ENCODE results near the gene CTIF.

Gene CTIF

DNA sequence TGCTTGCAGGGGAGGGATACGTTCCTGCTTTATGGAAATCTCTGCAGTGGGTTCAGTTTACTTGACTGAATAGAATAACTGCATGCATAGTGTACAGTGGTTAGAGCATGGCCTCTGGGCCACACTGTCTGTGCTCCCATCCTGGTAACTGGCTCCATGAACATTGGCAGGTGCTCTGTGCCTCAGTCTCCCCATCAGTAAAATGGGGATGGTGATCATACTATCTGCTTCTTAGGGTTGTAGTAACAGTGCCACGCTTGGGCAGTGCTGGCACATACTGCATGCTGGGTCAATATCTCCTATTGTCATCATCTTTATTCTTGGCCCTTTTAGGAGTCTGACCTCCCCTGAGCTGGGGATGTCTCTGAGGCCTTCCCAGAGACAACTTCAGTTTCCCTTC lies 117.3 kb downstream of the CTIF start:
- no peak for TF ChIP-seq CTCF (IDR thresholded peaks at IDR 0.05; ENCODE audit: insufficient read depth, missing control alignments)
- DNase-seq (ENCODE audit: insufficient read length, low spot score) (no peak), FAIRE-seq (no peak)

DNA sequence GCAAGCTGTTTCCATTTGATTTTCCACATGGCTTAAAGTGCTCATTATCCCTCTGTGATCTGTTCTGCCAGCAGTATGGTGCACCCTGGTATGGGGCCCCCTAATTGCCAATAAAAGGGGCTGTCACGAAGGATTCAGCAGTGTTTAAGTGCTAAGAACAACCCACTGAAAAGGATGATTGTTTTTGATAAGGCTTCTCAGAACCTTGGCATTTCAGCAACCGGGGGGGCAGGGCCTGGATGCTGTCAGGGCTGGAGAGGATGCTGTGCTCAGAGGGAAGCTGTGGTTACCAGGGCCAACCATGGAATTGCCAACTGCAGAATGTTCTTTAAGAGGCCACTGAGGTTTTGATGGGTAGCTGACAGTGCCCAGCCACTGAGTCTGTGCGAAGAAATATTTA lies 117.8 kb downstream of the CTIF start:
- no peak for FAIRE-seq

GRCh38 chr18:48657447-48658120 lies 118.8 kb downstream of the CTIF start:
- no peak for FAIRE-seq
- no peak for TF ChIP-seq CTCF (IDR thresholded peaks at IDR 0.05; ENCODE audit: insufficient read depth, missing control alignments)
- no peak for DNase-seq (ENCODE audit: insufficient read length, low spot score)

More for the DNA sequence above, 117.8 kb downstream of the CTIF start:
- TF ChIP-seq CTCF (IDR thresholded peaks at IDR 0.05; ENCODE audit: insufficient read depth, missing control alignments) = no peak
- DNase-seq (ENCODE audit: insufficient read length, low spot score) = no peak

- DNase-seq (ENCODE audit: insufficient read length, low spot score) = no peak
- no peak for TF ChIP-seq CTCF (IDR thresholded peaks at IDR 0.05; ENCODE audit: insufficient read depth, missing control alignments)
- no peak for FAIRE-seq
Measured at GRCh38 chr18:48658721-48659120, 119.9 kb downstream of the CTIF start.

DNA sequence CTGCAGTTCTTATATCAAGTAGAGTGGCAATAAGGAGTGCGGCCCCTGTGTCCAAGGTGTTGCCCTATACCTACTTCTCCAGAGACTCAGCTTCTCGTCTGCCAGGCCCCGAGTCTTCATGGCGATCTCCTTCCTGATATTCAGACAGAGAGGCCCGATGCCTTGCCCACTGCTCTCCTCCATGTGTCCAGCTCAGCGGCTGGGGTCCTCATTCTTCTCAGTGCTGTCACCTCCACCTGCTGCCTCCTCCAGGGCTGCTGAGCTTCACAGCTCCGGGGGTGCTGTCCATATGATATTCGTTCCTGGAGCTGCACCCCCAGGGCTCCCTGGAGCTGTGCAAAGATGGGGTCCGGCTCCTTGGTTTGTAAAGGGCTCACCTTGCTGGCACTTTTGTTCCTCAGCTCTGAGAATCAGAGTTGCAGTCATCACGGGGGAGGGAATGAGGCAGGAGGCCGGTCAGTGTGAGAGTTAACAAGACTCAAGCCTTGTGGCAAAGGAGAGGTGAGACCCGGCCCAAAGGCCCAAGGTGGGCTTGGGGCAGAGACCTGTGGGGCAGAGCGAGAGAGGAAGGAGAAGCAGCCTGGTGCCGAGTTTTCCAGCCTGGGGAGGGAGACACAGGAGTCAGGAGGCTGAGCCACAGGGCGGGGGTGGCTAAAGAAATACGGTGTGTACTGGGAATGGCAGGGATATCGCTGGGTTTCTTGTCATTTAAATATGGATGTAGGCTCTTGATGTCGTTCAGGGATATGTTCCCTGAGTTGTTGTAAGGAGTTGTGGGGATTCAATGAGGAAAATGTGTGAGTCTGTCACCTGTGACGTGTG lies 120.6 kb downstream of the CTIF start:
- DNase-seq (ENCODE audit: insufficient read length, low spot score) (no peak), FAIRE-seq (no peak)
- no peak for TF ChIP-seq CTCF (IDR thresholded peaks at IDR 0.05; ENCODE audit: insufficient read depth, missing control alignments)

DNA sequence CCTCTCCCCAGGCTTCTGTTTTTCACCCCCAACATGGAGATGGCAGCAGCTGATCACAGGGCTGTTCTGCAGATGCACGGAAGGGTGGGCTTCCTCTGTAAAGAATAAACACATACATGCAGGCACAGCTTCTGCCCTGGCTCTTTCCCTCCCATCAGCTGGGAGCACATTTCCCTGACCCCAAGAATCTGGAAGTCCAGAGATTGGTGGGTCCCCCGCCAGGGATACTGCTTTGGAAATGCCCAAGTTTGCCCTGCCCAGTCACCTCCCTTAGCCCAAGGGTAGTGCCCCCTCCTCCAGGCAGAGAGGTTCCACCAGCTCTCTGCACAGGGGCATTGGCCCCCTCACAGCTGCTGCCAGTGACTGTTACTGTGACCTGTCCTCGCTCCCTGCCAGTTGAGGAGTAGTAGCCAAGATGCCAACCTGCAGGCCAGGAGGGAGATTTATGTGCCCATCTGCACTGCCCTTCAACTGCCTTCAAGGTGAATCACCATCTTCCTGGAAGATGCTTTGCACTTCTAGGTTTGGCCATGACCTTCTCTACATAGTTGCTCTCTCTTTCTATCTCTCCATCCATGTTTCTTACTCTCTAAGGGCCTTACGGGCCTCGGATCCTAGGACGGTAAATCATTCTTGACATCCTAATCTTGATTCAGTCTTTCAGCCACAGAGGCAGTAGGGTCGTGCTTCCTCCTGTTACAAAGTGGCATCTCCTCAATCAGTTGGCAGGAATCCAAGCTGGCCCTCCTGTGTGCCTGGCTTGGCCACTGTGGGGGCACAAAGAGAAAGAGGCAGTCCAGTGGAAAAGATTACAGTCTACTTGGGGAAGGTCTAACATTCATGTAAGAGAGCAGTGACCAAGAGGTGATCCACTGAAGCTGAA lies 121.8 kb downstream of the CTIF start:
- DNase-seq (ENCODE audit: insufficient read length, low spot score) = no peak
- FAIRE-seq = no peak
- no peak for TF ChIP-seq CTCF (IDR thresholded peaks at IDR 0.05; ENCODE audit: insufficient read depth, missing control alignments)
